Stimulated activated naive CD8-positive, alpha-beta T cell treated with anti-CD3 and anti-CD28 coated beads, Interleukin-15, Interleukin-2, amounts not matched to agents 100 ng/mL and 50 ng/mL, for 24 hours (primary cell): ENCODE data around the gene IL19.

ENCODE experiments used
- H3K27ac Mint-ChIP-seq: one replicate; pipeline ENCODE4 v1.8.0; 2021; ENCODE audit warnings: mild to moderate bottlenecking, mixed read lengths
- H3K27me3 Mint-ChIP-seq: one replicate; pipeline ENCODE4 v1.8.0; 2021; ENCODE audit warnings: mixed read lengths
- H3K36me3 Mint-ChIP-seq: one replicate; pipeline ENCODE4 v1.8.0; 2021; ENCODE audit warnings: low read depth, mixed read lengths
- H3K4me1 Mint-ChIP-seq: one replicate; pipeline ENCODE4 v1.8.0; 2021; ENCODE audit warnings: low read depth, mixed read lengths
- H3K4me3 Mint-ChIP-seq: one replicate; pipeline ENCODE4 v1.8.0; 2021; ENCODE audit warnings: mild to moderate bottlenecking, mixed read lengths
- H3K9me3 Mint-ChIP-seq: one replicate; pipeline ENCODE4 v1.8.0; 2021; ENCODE audit warnings: mixed read lengths

The IL19 gene

GRCh38 chr1:206770531-206771337, at the start of gene IL19:
IL19 (plus strand) TSS chr1:206770773; CDS start chr1:206836663, 65,890 bp downstream.
- no peak within 1 kb of the TSS for H3K27ac Mint-ChIP-seq
- peak within 1 kb of the TSS; percentile 59 for H3K4me3 Mint-ChIP-seq
- peaks cover 22% of the 10 kb centered on the region for H3K27me3 Mint-ChIP-seq
- H3K4me1 Mint-ChIP-seq = peaks cover 88% of the 10 kb centered on the region
- no peaks in the 10 kb centered on the region for H3K36me3 Mint-ChIP-seq
- H3K9me3 Mint-ChIP-seq = no peaks in the 10 kb centered on the region

- Mint-ChIP-seq H3K27ac (no peak overlapping the region), H3K27me3 (no peaks in the 10 kb centered on the region), H3K36me3 (peaks cover 6% of the 10 kb centered on the region), H3K4me3 (no peak overlapping the region), H3K9me3 (no peaks in the 10 kb centered on the region), H3K4me1 (peaks cover 83% of the 10 kb centered on the region)
These were observed 49.1 kb upstream of the IL19 start for GRCh38 chr1:206721454-206721853.

GRCh38 chr1:206722751-206723461, 47.7 kb upstream of the IL19 start:
- Mint-ChIP-seq H3K4me3 (no peak overlapping the region), H3K9me3 (no peaks in the 10 kb centered on the region), H3K27ac (no peak overlapping the region), H3K36me3 (peaks cover 6% of the 10 kb centered on the region), H3K4me1 (peaks cover 77% of the 10 kb centered on the region), H3K27me3 (no peaks in the 10 kb centered on the region)

- Mint-ChIP-seq H3K9me3 (no peaks in the 10 kb centered on the region), H3K4me3 (no peak overlapping the region), H3K4me1 (peaks cover 77% of the 10 kb centered on the region), H3K27ac (no peak overlapping the region), H3K36me3 (peaks cover 6% of the 10 kb centered on the region), H3K27me3 (no peaks in the 10 kb centered on the region)
These were observed 47.1 kb upstream of the IL19 start for GRCh38 chr1:206723462-206723804.

GRCh38 chr1:206723805-206724472, 46.6 kb upstream of the IL19 start:
- H3K4me1 Mint-ChIP-seq = peaks cover 77% of the 10 kb centered on the region
- no peaks in the 10 kb centered on the region for H3K27me3 Mint-ChIP-seq
- no peak overlapping the region for H3K4me3 Mint-ChIP-seq
- no peak overlapping the region for H3K27ac Mint-ChIP-seq
- peaks cover 9% of the 10 kb centered on the region for H3K36me3 Mint-ChIP-seq
- H3K9me3 Mint-ChIP-seq = no peaks in the 10 kb centered on the region

GRCh38 chr1:206725109-206725963, 45.2 kb upstream of the IL19 start:
- Mint-ChIP-seq H3K4me3 (no peak overlapping the region), H3K27ac (peak overlapping the region; percentile 22), H3K27me3 (no peaks in the 10 kb centered on the region), H3K36me3 (peaks cover 17% of the 10 kb centered on the region), H3K9me3 (no peaks in the 10 kb centered on the region), H3K4me1 (peaks cover 74% of the 10 kb centered on the region)

GRCh38 chr1:206727981-206728696, 42.4 kb upstream of the IL19 start:
- H3K36me3 Mint-ChIP-seq = peaks cover 29% of the 10 kb centered on the region
- no peaks in the 10 kb centered on the region for H3K9me3 Mint-ChIP-seq
- no peak overlapping the region for H3K27ac Mint-ChIP-seq
- H3K27me3 Mint-ChIP-seq = no peaks in the 10 kb centered on the region
- H3K4me1 Mint-ChIP-seq = peaks cover 62% of the 10 kb centered on the region
- no peak overlapping the region for H3K4me3 Mint-ChIP-seq

GRCh38 chr1:206728697-206728987, 41.9 kb upstream of the IL19 start:
- Mint-ChIP-seq H3K27ac (no peak overlapping the region), H3K36me3 (peaks cover 29% of the 10 kb centered on the region), H3K27me3 (no peaks in the 10 kb centered on the region), H3K9me3 (no peaks in the 10 kb centered on the region), H3K4me1 (peaks cover 57% of the 10 kb centered on the region), H3K4me3 (no peak overlapping the region)

GRCh38 chr1:206729050-206729449, 41.5 kb upstream of the IL19 start:
- H3K4me3 Mint-ChIP-seq = no peak overlapping the region
- H3K36me3 Mint-ChIP-seq = peaks cover 30% of the 10 kb centered on the region
- H3K27ac Mint-ChIP-seq = no peak overlapping the region
- H3K9me3 Mint-ChIP-seq = no peaks in the 10 kb centered on the region
- no peaks in the 10 kb centered on the region for H3K27me3 Mint-ChIP-seq
- H3K4me1 Mint-ChIP-seq = peaks cover 53% of the 10 kb centered on the region

- H3K36me3 Mint-ChIP-seq = peaks cover 33% of the 10 kb centered on the region
- no peaks in the 10 kb centered on the region for H3K27me3 Mint-ChIP-seq
- H3K9me3 Mint-ChIP-seq = no peaks in the 10 kb centered on the region
- peaks cover 51% of the 10 kb centered on the region for H3K4me1 Mint-ChIP-seq
- H3K4me3 Mint-ChIP-seq = no peak overlapping the region
- H3K27ac Mint-ChIP-seq = peak overlapping the region; percentile 52
These were observed 41.1 kb upstream of the IL19 start for GRCh38 chr1:206729507-206729906.

- Mint-ChIP-seq H3K4me1 (peaks cover 52% of the 10 kb centered on the region), H3K4me3 (no peak overlapping the region), H3K27me3 (no peaks in the 10 kb centered on the region), H3K27ac (no peak overlapping the region), H3K36me3 (peaks cover 36% of the 10 kb centered on the region), H3K9me3 (no peaks in the 10 kb centered on the region)
These were observed 38.1 kb upstream of the IL19 start for GRCh38 chr1:206732508-206732907.

GRCh38 chr1:206732992-206733391, 37.6 kb upstream of the IL19 start:
- no peaks in the 10 kb centered on the region for H3K9me3 Mint-ChIP-seq
- peaks cover 56% of the 10 kb centered on the region for H3K4me1 Mint-ChIP-seq
- no peak overlapping the region for H3K4me3 Mint-ChIP-seq
- no peaks in the 10 kb centered on the region for H3K27me3 Mint-ChIP-seq
- H3K27ac Mint-ChIP-seq = no peak overlapping the region
- peaks cover 39% of the 10 kb centered on the region for H3K36me3 Mint-ChIP-seq

GRCh38 chr1:206734499-206735142, 36.0 kb upstream of the IL19 start:
- H3K4me1 Mint-ChIP-seq = peaks cover 63% of the 10 kb centered on the region
- no peaks in the 10 kb centered on the region for H3K9me3 Mint-ChIP-seq
- peaks cover 32% of the 10 kb centered on the region for H3K36me3 Mint-ChIP-seq
- H3K4me3 Mint-ChIP-seq = no peak overlapping the region
- no peak overlapping the region for H3K27ac Mint-ChIP-seq
- no peaks in the 10 kb centered on the region for H3K27me3 Mint-ChIP-seq

- Mint-ChIP-seq H3K4me1 (peaks cover 66% of the 10 kb centered on the region), H3K27me3 (no peaks in the 10 kb centered on the region), H3K4me3 (no peak overlapping the region), H3K9me3 (no peaks in the 10 kb centered on the region), H3K27ac (no peak overlapping the region), H3K36me3 (peaks cover 28% of the 10 kb centered on the region)
These were observed 35.0 kb upstream of the IL19 start for GRCh38 chr1:206735553-206736031.
